B cell (primary cell): ENCODE results near the gene SSPN.

ENCODE experiments used
- EZH2 ChIP-seq: IDR thresholded peaks from 2 replicates; pipeline ENCODE4 v1.6.1; 2012; ENCODE audit warnings: borderline replicate concordance, low read depth, mild to moderate bottlenecking, moderate library complexity, low read length; ENCODE audit not compliant: insufficient read depth, poor library complexity, severe bottlenecking
- TF ChIP-seq, protein P1 (sequence below): fragments of 200-600 bp; IDR thresholded peaks from one replicate; pipeline ENCODE4 v1.8.0; 2022; ENCODE audit warnings: antibody characterized with exemption, mild to moderate bottlenecking

DNA sequence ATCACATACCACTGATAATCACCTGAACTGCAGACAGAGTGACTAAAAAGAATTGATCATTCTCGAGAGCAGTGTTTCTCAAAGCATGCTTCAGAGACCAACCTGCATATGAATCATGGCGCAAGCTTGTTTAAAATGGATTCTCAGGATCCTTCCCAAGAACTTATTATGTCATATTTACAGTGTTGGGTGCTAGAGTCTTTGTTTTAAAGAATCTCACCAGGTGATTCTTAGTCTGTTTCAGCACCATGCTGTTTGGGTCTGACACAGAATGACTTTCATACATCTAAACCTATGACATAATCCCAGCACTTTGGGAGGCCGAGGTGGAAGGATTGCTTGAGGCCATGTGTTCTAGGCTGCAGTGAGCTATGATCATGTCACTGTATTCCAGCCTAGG lies 31.3 kb upstream of the SSPN start:
- TF ChIP-seq EZH2, result no peak
- TF ChIP-seq, protein P1, sequence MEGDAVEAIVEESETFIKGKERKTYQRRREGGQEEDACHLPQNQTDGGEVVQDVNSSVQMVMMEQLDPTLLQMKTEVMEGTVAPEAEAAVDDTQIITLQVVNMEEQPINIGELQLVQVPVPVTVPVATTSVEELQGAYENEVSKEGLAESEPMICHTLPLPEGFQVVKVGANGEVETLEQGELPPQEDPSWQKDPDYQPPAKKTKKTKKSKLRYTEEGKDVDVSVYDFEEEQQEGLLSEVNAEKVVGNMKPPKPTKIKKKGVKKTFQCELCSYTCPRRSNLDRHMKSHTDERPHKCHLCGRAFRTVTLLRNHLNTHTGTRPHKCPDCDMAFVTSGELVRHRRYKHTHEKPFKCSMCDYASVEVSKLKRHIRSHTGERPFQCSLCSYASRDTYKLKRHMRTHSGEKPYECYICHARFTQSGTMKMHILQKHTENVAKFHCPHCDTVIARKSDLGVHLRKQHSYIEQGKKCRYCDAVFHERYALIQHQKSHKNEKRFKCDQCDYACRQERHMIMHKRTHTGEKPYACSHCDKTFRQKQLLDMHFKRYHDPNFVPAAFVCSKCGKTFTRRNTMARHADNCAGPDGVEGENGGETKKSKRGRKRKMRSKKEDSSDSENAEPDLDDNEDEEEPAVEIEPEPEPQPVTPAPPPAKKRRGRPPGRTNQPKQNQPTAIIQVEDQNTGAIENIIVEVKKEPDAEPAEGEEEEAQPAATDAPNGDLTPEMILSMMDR, result no peak
